HG03378 (cell line): ENCODE measurements around the gene MCC.

ENCODE experiments used
- ATAC-seq: cut with Tn5 transposase; IDR thresholded peaks from one replicate; pipeline ENCODE4 v1.9.1; 2021; ENCODE audit warnings: mild to moderate bottlenecking, moderate library complexity; ENCODE audit not compliant: unreplicated experiment

Gene MCC

DNA sequence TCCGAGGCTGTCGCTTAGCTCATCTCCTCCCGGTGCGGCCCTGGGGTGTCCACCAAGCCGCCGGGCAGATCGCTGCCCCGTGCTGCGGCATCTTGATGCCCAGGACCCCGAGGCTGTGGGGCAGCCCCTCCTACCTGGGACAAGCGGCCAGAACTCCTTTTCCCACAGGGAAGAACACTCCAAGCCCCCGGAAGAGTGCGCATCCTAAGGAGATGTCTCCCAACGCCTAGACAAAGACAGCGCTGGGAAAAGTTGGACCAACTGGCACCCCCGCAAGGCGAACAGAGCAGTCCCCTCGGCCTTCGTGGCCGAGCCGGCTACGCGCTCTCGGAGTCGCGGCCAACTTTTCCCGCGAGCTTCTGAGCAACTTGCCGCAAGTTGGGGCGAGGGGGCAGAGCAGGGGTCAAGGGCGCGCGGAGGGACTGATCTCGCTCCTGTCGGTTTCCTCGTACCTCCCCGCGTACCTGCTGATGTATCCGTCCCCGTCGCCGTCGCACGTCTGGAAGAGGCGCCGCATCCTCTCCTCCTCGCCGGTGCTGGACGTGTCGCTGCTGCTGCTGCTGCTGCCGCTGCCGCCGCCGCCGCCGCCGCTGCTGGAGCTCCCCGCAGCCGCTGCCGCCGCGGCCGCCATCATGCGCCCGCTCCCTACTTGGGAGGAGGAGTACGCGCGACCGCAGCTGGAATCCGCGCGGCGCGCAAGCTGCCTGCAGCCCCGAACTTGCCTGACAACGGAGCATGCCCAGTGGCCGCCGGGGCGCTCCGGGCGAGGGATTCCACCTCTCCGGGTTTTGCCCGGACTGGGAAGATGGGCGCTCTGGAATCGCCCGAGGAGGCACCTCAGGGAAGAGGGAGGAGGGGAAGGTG lies at the start of gene MCC:
MCC (minus strand) TSS at position 673 of the 864 bp plus-strand sequence.
- no peak for ATAC-seq

GRCh38 chr5:113531481-113532159 lies 43.4 kb upstream of the MCC start:
- ATAC-seq: no peak

DNA sequence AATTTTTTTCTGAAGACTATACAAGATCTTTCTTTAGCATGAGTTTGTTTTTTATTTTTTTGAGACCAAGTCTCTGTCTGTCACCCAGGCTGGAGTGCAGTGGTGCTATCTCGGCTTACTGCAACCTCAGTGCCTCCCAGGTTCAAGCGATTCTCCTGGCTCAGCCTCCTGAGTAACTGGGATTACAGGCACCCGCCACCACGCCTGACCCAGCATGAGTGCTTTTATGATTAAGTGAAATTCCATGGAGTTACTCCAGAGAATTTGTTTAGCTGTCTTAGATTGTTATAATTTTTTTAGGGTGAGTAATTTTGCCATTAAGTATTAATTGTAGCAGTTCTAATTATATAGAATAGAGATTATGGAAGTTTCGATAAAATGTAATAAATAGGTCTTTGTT lies 39.5 kb upstream of the MCC start:
- ATAC-seq: no peak

DNA sequence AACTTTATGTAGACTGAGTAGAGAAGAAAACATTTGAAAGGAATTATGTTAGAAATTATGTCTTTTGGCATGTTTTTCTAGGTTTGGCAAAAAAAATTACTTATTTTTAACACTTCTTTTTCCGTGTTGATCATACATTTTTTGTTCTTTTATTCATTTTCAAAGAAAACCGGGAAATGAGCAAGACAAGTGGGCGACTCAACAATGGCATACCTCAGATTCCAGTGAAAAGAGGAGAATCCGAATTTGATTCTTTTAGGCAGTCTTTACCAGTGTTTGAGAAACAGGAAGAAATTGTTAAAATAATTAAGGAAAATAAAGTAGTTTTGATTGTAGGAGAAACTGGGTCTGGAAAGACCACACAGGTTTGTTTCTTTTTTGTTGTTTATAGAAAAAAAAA lies 38.2 kb upstream of the MCC start:
- ATAC-seq: no peak

- ATAC-seq: peak; percentile 69
These were observed 36.7 kb upstream of the MCC start for GRCh38 chr5:113524927-113525326.

DNA sequence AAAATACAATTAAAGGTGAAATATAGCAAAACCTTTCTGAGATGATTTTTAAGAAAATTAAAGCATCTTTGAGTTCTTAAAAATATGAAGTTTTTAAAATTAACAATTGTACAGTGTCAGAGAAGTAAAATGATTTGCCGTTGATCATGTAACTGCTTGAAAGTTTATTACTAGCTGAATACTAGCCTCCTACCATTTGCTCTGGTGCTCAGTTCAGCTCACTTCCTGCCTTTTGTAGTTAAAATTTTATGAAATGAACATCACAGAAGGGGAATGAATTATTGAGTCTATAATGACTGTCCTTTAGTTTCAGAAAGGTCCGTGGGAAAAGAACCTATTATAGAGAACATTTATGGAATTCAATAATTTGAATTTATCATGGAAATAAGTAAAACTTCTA lies 34.9 kb upstream of the MCC start:
- ATAC-seq: no peak

DNA sequence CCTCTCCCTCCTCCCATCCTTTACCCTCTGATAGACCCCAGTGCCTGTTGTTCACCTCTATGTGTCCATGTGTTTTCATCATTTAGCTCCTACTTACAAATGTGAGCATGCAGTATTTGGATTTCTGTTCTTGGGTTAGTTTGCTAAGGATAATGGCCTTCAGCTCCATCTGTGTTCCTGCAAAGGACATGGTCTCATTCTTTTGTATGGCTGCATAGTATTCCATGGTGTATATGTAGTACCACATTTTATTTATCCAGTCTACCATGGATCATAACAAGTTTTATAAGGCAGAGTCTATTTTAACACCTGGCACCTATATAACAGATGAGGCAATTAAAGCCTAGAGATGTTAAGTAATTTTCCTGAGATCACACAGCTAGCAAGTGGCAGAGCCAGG lies 32.6 kb upstream of the MCC start:
- ATAC-seq: no peak

GRCh38 chr5:113520429-113520828 lies 32.2 kb upstream of the MCC start:
- peak; percentile 77 for ATAC-seq

DNA sequence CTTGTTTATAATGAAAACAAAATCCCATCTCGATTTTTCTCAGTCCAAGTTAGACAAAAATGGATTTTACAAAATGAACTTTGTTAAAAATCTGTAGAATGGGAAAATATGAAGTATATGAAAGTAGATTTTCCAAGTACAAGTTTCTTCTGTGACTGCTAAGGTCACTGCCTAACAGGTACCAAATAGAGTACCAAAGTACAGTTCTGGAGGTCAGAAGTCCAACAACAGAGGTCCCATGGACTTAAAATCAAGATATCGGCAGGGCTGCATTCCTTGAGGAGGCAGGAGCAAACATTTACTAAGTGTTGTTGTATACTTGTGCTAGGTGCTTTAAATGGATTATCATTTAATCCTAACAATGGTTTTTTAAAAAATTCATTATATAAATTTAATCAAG lies 31.2 kb upstream of the MCC start:
- ATAC-seq: no peak

DNA sequence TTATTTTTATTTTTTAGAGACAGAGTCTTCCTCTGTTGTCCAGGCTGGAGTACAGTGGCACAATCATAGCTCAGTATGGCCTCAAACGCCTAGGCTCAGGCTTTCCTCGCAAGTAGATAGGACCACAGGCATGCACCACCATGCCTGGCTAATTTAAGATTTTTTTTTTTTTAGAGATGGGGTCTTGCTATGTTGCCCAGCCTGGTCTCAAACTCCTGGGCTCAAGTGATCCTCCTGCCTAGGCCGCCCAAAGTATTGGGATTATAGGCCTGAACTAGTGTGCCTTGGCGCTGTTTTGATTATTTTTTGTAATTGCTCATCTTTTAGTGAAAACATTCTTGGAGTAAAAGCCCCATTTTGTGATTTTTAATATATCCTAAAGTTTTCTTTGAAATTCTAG lies 30.6 kb upstream of the MCC start:
- ATAC-seq: no peak

DNA sequence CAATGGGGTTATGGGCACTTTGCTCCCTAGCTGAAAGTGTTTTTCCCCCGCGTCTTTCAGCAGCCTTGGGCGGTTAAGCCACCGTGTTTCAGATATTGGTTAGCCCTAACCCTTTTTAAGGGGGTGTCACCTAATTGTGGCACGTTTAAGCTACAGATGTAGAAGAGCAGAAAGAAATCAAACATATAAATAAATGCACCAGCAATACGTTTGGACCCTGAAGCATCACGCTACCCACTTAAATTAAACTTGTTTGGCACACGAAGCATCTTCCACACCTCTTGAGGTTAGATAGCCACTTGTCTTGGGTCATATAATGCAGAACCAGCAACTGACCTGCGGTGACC lies 26.0 kb upstream of the MCC start:
- no peak for ATAC-seq

DNA sequence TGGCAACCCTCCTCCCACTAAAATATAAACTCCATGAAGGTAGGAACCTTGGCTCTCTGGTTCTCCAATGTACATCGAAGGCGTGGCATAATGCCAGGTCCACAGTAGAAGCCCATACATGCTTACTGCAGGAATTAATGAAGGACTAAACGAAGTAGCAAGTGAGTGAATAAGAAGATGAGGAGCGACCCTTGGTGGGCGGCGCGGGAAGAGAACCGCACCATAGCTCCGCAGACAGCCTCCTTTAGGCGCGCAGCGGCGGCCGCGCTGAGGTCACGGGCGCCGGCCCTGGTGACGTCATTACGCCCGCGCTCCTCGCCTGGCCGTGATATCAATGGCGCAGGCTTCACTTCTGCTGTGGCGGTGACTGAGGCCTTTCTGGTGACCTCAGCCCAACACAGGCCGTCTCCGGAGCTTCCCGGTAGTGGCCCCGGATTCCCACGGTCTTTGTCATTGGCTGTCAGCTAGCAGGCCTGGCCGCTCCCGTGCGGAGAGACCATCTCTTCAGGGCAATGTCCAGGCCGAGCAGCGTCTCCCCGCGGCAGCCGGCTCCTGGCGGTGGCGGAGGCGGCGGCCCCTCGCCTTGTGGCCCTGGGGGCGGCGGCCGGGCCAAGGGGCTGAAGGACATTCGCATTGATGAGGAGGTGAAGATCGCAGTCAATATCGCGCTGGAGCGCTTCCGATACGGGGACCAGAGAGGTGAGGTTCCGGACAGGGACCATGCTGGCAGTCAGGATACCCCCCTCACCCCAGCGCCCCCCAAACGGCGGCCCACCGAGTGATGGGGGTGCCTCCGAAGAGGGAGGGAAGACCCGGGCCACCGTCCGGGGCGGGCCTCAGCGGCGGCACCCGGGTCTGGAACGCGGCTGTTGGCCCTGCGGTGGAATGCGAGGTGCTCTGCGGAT lies 25.4 kb upstream of the MCC start, which contains the start of gene YTHDC2:
YTHDC2 (plus strand) TSS at position 311 of the 905 bp plus-strand sequence; CDS start at position 513, 202 bp downstream.
- ATAC-seq: peak; percentile 95

GRCh38 chr5:113512341-113512740 lies 24.1 kb upstream of the MCC start:
- no peak for ATAC-seq

- ATAC-seq: peak; percentile 35
These were observed 22.7 kb upstream of the MCC start for GRCh38 chr5:113510836-113511451.

GRCh38 chr5:113508756-113509155 lies 20.5 kb upstream of the MCC start:
- ATAC-seq: no peak

DNA sequence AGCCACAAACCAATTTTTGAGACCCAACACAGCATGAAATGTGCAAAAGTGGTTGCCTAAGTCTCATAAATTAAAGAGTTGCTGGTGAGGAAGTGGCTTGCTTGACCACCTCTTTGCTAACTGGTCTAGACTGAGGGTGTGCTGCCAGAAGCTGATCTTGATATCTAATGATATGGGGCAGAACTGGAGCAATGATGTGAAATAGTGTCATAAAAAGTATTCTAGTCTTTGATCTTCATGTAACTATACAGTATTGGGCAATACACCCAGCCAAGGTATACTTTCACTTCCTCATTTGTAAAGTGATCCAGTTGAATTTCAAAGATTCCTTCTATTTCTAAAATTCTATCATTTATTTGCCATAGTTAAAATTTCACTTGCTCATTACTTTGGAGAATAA lies 19.3 kb upstream of the MCC start:
- ATAC-seq: no peak

- no peak for ATAC-seq
These were observed 16.9 kb upstream of the MCC start for GRCh38 chr5:113505181-113505580.

GRCh38 chr5:113503146-113503545 lies 14.9 kb upstream of the MCC start:
- no peak for ATAC-seq

GRCh38 chr5:113502073-113502472 lies 13.8 kb upstream of the MCC start:
- ATAC-seq: no peak

- ATAC-seq: no peak
These were observed 7.2 kb upstream of the MCC start for GRCh38 chr5:113495422-113495841.

GRCh38 chr5:113493446-113493845 lies 5.2 kb upstream of the MCC start:
- ATAC-seq: no peak
